Fibroblast of mammary gland (primary cell): ENCODE measurements around the gene ATP2C2.

Experiments
- DNase-seq: peaks from one replicate; pipeline ENCODE4 v3.0.0-alpha.2; 2010; ENCODE audit warnings: low read depth
- H3K4me3 ChIP-seq: 2 replicates; pipeline ENCODE4 v1.5.1; 2011; ENCODE audit warnings: low read depth, mild to moderate bottlenecking, low read length, moderate library complexity; ENCODE audit not compliant: control insufficient read depth
- TF ChIP-seq, protein P1 (sequence below): conservative IDR thresholded peaks from 2 replicates; pipeline ENCODE4 v1.5.1; 2011; ENCODE audit warnings: low read depth, low read length, inconsistent platforms; ENCODE audit not compliant: control insufficient read depth, insufficient read depth

The ATP2C2 gene

DNA sequence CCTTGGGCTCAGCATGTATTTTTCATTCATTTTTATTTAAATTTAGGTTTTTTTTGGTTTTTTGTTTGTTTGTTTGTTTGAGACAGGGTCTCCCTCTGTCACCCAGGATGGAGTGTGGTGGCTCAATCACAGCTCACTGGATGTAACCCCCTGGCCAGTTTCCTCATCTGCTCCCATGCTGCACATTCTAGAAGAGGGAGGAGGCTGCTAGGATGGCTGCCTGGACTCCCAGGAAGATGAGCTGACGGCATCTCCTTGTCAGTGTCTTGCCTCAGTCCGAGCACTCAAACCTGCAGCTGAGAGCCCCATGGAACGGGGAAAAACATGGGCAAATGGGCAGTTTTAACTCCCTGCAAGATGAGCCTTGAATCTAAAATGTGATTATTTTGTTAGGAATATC lies 128.7 kb downstream of the ATP2C2 start:
- H3K4me3 ChIP-seq, result no peak overlapping the region
- DNase-seq, result no peak
- TF ChIP-seq, protein P1, sequence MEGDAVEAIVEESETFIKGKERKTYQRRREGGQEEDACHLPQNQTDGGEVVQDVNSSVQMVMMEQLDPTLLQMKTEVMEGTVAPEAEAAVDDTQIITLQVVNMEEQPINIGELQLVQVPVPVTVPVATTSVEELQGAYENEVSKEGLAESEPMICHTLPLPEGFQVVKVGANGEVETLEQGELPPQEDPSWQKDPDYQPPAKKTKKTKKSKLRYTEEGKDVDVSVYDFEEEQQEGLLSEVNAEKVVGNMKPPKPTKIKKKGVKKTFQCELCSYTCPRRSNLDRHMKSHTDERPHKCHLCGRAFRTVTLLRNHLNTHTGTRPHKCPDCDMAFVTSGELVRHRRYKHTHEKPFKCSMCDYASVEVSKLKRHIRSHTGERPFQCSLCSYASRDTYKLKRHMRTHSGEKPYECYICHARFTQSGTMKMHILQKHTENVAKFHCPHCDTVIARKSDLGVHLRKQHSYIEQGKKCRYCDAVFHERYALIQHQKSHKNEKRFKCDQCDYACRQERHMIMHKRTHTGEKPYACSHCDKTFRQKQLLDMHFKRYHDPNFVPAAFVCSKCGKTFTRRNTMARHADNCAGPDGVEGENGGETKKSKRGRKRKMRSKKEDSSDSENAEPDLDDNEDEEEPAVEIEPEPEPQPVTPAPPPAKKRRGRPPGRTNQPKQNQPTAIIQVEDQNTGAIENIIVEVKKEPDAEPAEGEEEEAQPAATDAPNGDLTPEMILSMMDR, result no peak

DNA sequence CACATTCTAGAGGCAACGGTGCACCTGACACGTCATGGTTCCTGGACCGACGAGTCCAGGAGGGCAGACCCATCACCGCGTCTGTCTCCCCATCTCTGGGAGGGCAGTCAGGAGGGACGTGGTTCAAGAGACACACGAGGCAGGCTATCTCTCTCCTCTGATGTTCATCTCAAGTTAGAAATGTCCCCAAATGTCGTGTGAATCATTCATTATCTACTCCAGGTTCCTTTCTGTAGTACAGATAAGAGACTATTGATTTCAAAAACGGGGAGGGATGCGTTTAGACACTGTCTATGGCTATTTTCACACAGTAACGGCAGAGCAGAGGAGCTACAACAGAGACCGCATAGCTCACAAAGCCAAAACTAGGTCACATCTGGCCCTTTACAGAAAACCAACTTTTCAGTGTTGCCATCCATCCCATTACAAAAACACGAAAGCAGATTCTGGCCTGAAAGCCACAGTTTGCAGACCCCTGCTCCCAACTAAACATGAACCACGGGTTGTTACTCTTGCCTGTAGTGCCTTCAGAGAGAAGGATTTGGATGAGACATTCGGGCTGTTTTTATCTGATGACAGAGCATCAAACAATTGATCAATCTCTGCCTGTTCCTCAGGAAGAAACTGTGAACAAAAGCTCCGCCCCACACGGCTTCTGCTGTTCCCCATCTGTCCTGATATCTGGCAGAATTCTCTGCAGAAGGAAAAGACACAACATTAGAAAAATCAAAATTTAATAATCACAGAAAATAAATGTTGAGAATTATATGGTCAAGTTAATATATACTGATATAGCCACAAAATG lies 129.3 kb downstream of the ATP2C2 start:
- H3K4me3 ChIP-seq, result no peak overlapping the region
- TF ChIP-seq, protein P1, result no peak
- DNase-seq, result no peak

DNA sequence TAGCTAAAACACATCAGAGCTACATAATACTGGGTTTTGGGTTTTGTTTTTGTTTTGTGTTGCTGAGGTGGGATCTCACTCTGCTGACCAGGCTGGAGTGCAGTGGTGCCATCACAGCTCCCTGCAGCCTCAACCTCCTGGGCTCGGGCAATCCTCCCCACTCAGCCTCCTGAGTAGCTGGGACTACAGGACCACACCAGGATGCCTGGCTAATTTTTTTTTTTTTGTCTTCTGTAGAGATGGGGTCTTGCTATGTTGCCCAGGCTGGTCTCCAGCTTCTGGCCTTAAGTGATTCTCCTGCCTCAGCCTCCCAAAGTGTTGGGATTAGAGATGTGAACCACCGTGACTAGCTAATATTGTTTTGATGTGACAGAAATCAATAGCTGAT lies 129.9 kb downstream of the ATP2C2 start:
- DNase-seq, result no peak

DNA sequence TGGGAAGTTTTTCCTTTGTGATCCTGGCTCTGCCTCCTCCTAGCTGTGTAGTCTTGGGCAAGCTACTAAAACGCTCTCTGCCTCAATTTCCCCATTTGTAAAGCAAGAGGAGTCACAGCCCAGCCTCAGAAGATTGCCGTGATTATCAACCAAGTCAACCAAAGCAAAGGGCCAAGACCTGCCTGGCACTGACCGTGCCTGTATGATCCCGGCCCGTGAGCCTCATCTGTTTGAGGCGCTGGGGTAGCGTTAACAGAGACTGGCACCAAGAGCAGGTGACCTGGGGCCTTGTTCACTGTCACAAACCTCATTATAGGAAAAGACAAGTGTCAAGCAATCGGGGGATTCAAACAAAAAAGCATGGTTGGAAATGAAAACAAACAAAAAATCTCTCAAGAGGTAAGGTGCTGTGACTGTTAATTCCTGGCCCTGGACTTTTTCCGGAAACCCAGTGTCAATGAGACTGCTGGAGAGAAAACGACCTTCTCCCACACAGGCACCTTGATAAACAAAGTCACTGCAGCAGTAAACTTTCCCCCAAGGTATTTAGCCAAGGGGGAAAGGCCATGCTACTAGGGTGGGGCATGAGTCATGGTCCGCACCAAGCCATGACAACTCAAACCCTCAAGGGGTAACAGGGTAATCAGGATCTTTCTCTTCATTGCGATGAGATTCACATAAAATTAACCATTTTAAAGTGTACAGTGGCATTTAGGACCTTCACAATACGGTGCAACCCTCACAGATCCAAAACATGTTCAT lies 130.7 kb downstream of the ATP2C2 start:
- TF ChIP-seq, protein P1, result no peak
- H3K4me3 ChIP-seq, result no peak overlapping the region
- DNase-seq, result no peak

More for the DNA sequence above, 129.9 kb downstream of the ATP2C2 start:
- no peak overlapping the region for H3K4me3 ChIP-seq
- TF ChIP-seq, protein P1, result no peak

DNA sequence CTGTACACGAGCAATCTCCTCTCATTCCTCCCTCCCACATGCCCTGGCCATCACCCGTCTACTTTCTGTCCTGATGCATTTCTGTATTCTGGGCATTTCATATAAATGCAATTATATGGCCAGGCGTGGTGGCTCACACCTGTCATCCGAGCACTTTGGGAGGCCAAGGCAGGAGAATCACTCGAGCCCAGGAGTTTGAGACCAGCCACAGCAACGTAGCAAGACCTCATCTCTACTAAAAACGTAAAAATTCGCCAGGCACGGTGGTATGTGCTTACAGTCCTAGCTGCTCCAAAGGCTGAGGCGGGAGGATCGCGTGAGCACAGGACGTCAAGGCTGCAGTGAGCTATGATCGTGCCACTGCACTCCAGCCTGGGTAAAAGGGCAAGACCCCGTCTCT lies 131.3 kb downstream of the ATP2C2 start:
- no peak for DNase-seq
- TF ChIP-seq, protein P1, result no peak
- H3K4me3 ChIP-seq, result no peak overlapping the region

DNA sequence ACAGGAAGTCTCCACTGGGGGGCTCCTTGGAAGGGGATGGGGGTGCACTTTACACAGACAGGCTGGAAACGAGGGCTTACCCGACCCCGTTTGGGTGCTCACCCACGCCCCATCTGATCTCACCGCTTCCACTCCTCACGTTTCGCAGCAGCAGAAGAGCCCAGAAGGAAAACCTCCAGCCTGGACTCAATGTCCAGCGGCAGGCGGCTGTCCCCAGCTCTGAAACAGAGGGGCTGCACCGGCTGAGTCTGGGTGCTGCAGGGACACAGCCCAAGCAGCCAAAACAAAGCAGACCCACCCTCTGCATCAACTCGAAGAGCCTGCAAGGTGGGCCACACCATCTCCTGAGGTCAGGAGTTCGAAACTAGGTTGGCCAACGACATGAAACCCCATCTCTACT lies 132.2 kb downstream of the ATP2C2 start:
- DNase-seq, result no peak
- H3K4me3 ChIP-seq, result no peak overlapping the region
- TF ChIP-seq, protein P1, result no peak
